ENCODE measurements around the gene LMO4.

DNA sequence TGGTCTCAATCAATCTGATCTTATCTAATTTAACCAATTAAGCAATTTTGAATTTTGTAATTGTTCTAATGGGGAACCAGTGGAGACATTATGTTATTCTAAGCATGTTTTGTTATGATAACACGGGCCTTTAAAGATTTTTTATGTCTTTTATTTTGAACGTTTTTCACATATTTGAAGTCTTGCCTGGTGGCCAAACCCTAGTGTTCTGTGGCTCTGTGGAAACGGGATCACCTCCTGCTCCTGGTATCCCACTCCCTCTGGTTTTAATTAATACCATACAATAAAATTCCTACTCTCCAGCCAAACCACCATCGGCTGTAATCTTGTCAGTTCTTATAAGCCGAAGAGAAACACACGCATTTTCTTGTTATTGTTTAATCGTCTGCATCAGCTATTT lies 22.9 kb upstream of the LMO4 start:
- TF ChIP-seq, protein P1, sequence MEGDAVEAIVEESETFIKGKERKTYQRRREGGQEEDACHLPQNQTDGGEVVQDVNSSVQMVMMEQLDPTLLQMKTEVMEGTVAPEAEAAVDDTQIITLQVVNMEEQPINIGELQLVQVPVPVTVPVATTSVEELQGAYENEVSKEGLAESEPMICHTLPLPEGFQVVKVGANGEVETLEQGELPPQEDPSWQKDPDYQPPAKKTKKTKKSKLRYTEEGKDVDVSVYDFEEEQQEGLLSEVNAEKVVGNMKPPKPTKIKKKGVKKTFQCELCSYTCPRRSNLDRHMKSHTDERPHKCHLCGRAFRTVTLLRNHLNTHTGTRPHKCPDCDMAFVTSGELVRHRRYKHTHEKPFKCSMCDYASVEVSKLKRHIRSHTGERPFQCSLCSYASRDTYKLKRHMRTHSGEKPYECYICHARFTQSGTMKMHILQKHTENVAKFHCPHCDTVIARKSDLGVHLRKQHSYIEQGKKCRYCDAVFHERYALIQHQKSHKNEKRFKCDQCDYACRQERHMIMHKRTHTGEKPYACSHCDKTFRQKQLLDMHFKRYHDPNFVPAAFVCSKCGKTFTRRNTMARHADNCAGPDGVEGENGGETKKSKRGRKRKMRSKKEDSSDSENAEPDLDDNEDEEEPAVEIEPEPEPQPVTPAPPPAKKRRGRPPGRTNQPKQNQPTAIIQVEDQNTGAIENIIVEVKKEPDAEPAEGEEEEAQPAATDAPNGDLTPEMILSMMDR (IDR thresholded peaks at IDR 0.05; ENCODE audit: low read depth, low read length, missing input control) = no peak
- no peak for TF ChIP-seq EGR1 (IDR thresholded peaks at IDR 0.05; ENCODE audit: low read depth in 2 of 2)
- no peak for TF ChIP-seq RXRA (IDR thresholded peaks at IDR 0.05)
- TF ChIP-seq, protein P2, sequence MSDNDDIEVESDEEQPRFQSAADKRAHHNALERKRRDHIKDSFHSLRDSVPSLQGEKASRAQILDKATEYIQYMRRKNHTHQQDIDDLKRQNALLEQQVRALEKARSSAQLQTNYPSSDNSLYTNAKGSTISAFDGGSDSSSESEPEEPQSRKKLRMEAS (IDR thresholded peaks at IDR 0.05) = no peak
- no peak for TF ChIP-seq TAF1 (conservative IDR thresholded peaks at IDR 0.05)
- TF ChIP-seq GABPA (IDR thresholded peaks at IDR 0.05 in 1 of 2, conservative IDR thresholded peaks at IDR 0.05 in 1 of 2) = no peak
- no peak for TF ChIP-seq YY1 (IDR thresholded peaks at IDR 0.05)
- no peak for TF ChIP-seq SP1 (IDR thresholded peaks at IDR 0.05)
- TF ChIP-seq, protein P3, sequence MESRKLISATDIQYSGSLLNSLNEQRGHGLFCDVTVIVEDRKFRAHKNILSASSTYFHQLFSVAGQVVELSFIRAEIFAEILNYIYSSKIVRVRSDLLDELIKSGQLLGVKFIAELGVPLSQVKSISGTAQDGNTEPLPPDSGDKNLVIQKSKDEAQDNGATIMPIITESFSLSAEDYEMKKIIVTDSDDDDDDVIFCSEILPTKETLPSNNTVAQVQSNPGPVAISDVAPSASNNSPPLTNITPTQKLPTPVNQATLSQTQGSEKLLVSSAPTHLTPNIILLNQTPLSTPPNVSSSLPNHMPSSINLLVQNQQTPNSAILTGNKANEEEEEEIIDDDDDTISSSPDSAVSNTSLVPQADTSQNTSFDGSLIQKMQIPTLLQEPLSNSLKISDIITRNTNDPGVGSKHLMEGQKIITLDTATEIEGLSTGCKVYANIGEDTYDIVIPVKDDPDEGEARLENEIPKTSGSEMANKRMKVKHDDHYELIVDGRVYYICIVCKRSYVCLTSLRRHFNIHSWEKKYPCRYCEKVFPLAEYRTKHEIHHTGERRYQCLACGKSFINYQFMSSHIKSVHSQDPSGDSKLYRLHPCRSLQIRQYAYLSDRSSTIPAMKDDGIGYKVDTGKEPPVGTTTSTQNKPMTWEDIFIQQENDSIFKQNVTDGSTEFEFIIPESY (IDR thresholded peaks at IDR 0.05) = no peak
